Stimulated activated CD8-positive, alpha-beta memory T cell treated with anti-CD3 and anti-CD28 coated beads, Interleukin-12 subunit alpha, Interleukin-12 subunit beta, amount 100 ng/mL, for 24 hours (primary cell): ENCODE measurements around the gene PUM1.

Source experiments
- DNase-seq: peaks from one replicate; pipeline ENCODE4 v3.0.0-alpha.2; 2020; ENCODE audit errors: extremely low read depth

Gene PUM1

GRCh38 chr1:30892671-30893073 lies 172.8 kb downstream of the PUM1 start:
- DNase-seq = no peak

GRCh38 chr1:30891227-30891552 lies 174.3 kb downstream of the PUM1 start:
- no peak for DNase-seq

GRCh38 chr1:30890502-30891226 lies 174.9 kb downstream of the PUM1 start:
- no peak for DNase-seq

- DNase-seq = no peak
These were observed 176.0 kb downstream of the PUM1 start for GRCh38 chr1:30889511-30889910.

- no peak for DNase-seq
These were observed 176.5 kb downstream of the PUM1 start for GRCh38 chr1:30888975-30889374.

GRCh38 chr1:30888391-30888790 lies 177.1 kb downstream of the PUM1 start:
- DNase-seq = no peak

GRCh38 chr1:30887485-30888315 lies 177.8 kb downstream of the PUM1 start:
- no peak for DNase-seq

- no peak for DNase-seq
These were observed 178.6 kb downstream of the PUM1 start for GRCh38 chr1:30886710-30887428.

- DNase-seq = no peak
These were observed 179.7 kb downstream of the PUM1 start for GRCh38 chr1:30885570-30886522.

GRCh38 chr1:30884723-30885122 lies 180.8 kb downstream of the PUM1 start:
- DNase-seq = no peak

- no peak for DNase-seq
These were observed 181.9 kb downstream of the PUM1 start for GRCh38 chr1:30883389-30884172.

GRCh38 chr1:30882678-30883388 lies 182.7 kb downstream of the PUM1 start:
- no peak for DNase-seq
